Mammary epithelial cell (primary cell): Measurements from ENCODE around the gene UNC79.

Source experiments
- EZH2 ChIP-seq: IDR thresholded peaks from 2 replicates; pipeline ENCODE4 v1.6.1; 2012; ENCODE audit warnings: low read length, inconsistent platforms, borderline replicate concordance
- TF ChIP-seq, protein P1 (sequence below), 2 donors: IDR thresholded peaks in 1 of 2; conservative IDR thresholded peaks in 1 of 2; 2 replicates each; pipeline ENCODE4 v1.5.1; 2011 to 2012; ENCODE audit warnings: inconsistent platforms in 2 of 2, low read length in 2 of 2, mild to moderate bottlenecking in 2 of 2, control low read depth in 1 of 2, low read depth in 1 of 2; ENCODE audit not compliant: insufficient read depth in 1 of 2; ENCODE audit errors: extremely low read depth in 1 of 2

DNA sequence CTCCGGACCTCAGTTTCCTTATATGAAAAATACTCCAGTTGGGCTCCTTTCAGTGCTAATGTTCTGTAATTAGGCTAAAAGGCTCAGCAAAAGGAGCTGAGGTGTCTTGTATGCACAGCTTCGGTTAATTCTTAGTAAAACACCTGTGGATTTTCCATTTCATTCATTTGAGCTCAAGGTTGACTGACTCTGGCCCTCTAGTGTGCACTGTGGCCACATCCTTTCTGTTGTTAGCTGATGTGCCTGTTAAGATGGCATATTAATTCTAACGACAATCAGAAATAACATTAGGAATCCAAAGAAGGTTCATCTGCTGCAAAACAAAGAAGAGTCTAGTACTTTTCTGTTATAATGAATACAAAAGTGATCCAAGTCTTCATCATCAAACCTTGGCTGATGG, 45.6 kb downstream of the UNC79 start:
- TF ChIP-seq, protein P1, sequence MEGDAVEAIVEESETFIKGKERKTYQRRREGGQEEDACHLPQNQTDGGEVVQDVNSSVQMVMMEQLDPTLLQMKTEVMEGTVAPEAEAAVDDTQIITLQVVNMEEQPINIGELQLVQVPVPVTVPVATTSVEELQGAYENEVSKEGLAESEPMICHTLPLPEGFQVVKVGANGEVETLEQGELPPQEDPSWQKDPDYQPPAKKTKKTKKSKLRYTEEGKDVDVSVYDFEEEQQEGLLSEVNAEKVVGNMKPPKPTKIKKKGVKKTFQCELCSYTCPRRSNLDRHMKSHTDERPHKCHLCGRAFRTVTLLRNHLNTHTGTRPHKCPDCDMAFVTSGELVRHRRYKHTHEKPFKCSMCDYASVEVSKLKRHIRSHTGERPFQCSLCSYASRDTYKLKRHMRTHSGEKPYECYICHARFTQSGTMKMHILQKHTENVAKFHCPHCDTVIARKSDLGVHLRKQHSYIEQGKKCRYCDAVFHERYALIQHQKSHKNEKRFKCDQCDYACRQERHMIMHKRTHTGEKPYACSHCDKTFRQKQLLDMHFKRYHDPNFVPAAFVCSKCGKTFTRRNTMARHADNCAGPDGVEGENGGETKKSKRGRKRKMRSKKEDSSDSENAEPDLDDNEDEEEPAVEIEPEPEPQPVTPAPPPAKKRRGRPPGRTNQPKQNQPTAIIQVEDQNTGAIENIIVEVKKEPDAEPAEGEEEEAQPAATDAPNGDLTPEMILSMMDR (conservative IDR thresholded peaks at IDR 0.05 in 1 of 2, IDR thresholded peaks at IDR 0.05 in 1 of 2; ENCODE audit: extremely low read depth in 1 of 2, insufficient read depth in 1 of 2, low read depth in 1 of 2, low read length in 2 of 2): no peak
- no peak for TF ChIP-seq EZH2
